HepG2 (cell line): ENCODE data around the gene RPL27A. TPM values are rescaled to one million over a fixed set of nuclear protein-coding genes. Genes with fewer than 3 reads are reported as not detected.

ENCODE experiments used
- CCAR2 ChIP-seq: fragments of 200-400 bp; formaldehyde crosslinking; optimal IDR thresholded peaks from 2 replicates; pipeline ENCODE3; 2018; ENCODE audit warnings: low read depth, mild to moderate bottlenecking, low read length, moderate library complexity
- CTCF ChIP-seq: sonication (generic); formaldehyde crosslinking; IDR thresholded peaks from 2 replicates; pipeline ENCODE4 v1.5.0; 2020; ENCODE audit warnings: mild to moderate bottlenecking, missing genetic modification reagents, moderate library complexity
- GPBP1L1 ChIP-seq: sonication (generic); formaldehyde crosslinking; IDR thresholded peaks from 2 replicates; pipeline ENCODE4 v1.5.0; 2020; ENCODE audit warnings: mild to moderate bottlenecking, missing genetic modification reagents
- HNRNPH1 ChIP-seq: fragments of 200-400 bp; formaldehyde crosslinking; optimal IDR thresholded peaks from 2 replicates; pipeline ENCODE3; 2017; ENCODE audit warnings: mild to moderate bottlenecking, low read depth, low read length
- JUN ChIP-seq: sonication (generic); formaldehyde crosslinking; IDR thresholded peaks from 2 replicates; pipeline ENCODE4 v1.4.0; 2020; ENCODE audit warnings: mild to moderate bottlenecking, missing genetic modification reagents
- KLF11 ChIP-seq: IDR thresholded peaks from 2 replicates; pipeline ENCODE4 v1.6.1; 2016; ENCODE audit warnings: missing compliant biosample characterization
- KLF13 ChIP-seq: sonication (generic); formaldehyde crosslinking; IDR thresholded peaks from 2 replicates; pipeline ENCODE4 v1.4.0; 2020; ENCODE audit warnings: mild to moderate bottlenecking, missing genetic modification reagents
- NFE2L2 ChIP-seq: fragments of 150-350 bp; IDR thresholded peaks from 2 replicates; pipeline ENCODE4 v1.6.1; 2014; ENCODE audit warnings: low read length
- ONECUT2 ChIP-seq: sonication (generic); formaldehyde crosslinking; IDR thresholded peaks from 2 replicates; pipeline ENCODE4 v1.4.0; 2020; ENCODE audit warnings: missing genetic modification reagents
- PBX3 ChIP-seq: sonication (generic); formaldehyde crosslinking; IDR thresholded peaks from 2 replicates; pipeline ENCODE4 v1.8.1; 2023; ENCODE audit warnings: missing genetic modification reagents, inconsistent platforms, borderline replicate concordance
- PHF21A ChIP-seq: sonication (generic); formaldehyde crosslinking; IDR thresholded peaks from 2 replicates; pipeline ENCODE4 v1.5.0; 2020; ENCODE audit warnings: mild to moderate bottlenecking, missing genetic modification reagents
- SALL1 ChIP-seq: sonication (generic); formaldehyde crosslinking; IDR thresholded peaks from 2 replicates; pipeline ENCODE4 v1.8.0; 2022; ENCODE audit warnings: mild to moderate bottlenecking, missing genetic modification reagents
- SNAPC5 ChIP-seq: sonication (generic); formaldehyde crosslinking; IDR thresholded peaks from 2 replicates; pipeline ENCODE4 v1.8.1; 2023; ENCODE audit warnings: mild to moderate bottlenecking, missing genetic modification reagents, borderline replicate concordance
- TARDBP ChIP-seq: sonication (generic); formaldehyde crosslinking; IDR thresholded peaks from 2 replicates; pipeline ENCODE4 v1.8.0; 2022; ENCODE audit warnings: mild to moderate bottlenecking, missing genetic modification reagents
- TEAD3 ChIP-seq: optimal IDR thresholded peaks from 2 replicates; pipeline ENCODE3; 2016; ENCODE audit warnings: borderline replicate concordance
- WIZ ChIP-seq: sonication (generic); formaldehyde crosslinking; IDR thresholded peaks from 2 replicates; pipeline ENCODE4 v1.5.1; 2020; ENCODE audit warnings: mild to moderate bottlenecking, missing genetic modification reagents
- ZC3H4 ChIP-seq: sonication (generic); formaldehyde crosslinking; IDR thresholded peaks from 2 replicates; pipeline ENCODE4 v1.4.0; 2020; ENCODE audit warnings: missing genetic modification reagents, borderline replicate concordance
- ZNF101 ChIP-seq: sonication (generic); formaldehyde crosslinking; IDR thresholded peaks from 2 replicates; pipeline ENCODE4 v1.4.0; 2020; ENCODE audit warnings: mild to moderate bottlenecking, low read depth, missing genetic modification reagents, borderline replicate concordance
- ZNF281 ChIP-seq: sonication (generic); formaldehyde crosslinking; IDR thresholded peaks from 2 replicates; pipeline ENCODE4 v1.4.0; 2020; ENCODE audit warnings: missing genetic modification reagents, borderline replicate concordance
- ZNF33A ChIP-seq: sonication (generic); formaldehyde crosslinking; IDR thresholded peaks from 2 replicates; pipeline ENCODE4 v1.5.1; 2020; ENCODE audit warnings: missing genetic modification reagents, mild to moderate bottlenecking, moderate library complexity, borderline replicate concordance
- ZNF703 ChIP-seq: sonication (generic); formaldehyde crosslinking; IDR thresholded peaks from 2 replicates; pipeline ENCODE4 v1.5.1; 2020; ENCODE audit warnings: missing genetic modification reagents, mild to moderate bottlenecking, moderate library complexity, borderline replicate concordance
- polyA plus RNA-seq, 8 experiments: library from polyadenylated mRNA; depleted of rRNA in 3 of 8; stranded (reverse) in 7 of 8; unstranded in 1 of 8; fragments of >200 nt; fragmentation: Illumina TruSeq in 4 of 8; extraction: Trizol in 4 of 8; gene quantifications; 2 replicates each; pipeline versions ENCODE4 v1.2.1 to v1.2.3, GENCODE V29; 2011 to 2016; ENCODE audit warnings: low read depth in 4 of 8, missing spikeins in 1 of 8, mixed read lengths in 1 of 8; ENCODE audit not compliant: insufficient read depth in 1 of 8
- total RNA-seq, 5 experiments: library from RNA; depleted of rRNA; stranded (reverse); fragments of >200 nt; fragmentation: Illumina TruSeq; extraction: Trizol; gene quantifications; 2 replicates each; pipeline ENCODE4 v1.2.3, GENCODE V29; 2016; ENCODE audit warnings: low read depth in 1 of 5

The RPL27A gene
- total and polyA plus RNA-seq, 2 of the 13 experiments (the other 11 are each of a cell fraction or from before 2014, with no cell fraction given): 1,531 to 2,153 TPM

- TF ChIP-seq ZNF281 (no peak), WIZ (CRISPR knock-in tag) (peak; percentile 77), KLF13 (CRISPR knock-in tag) (no peak), ONECUT2 (CRISPR knock-in tag) (no peak; the same call in 1 of the 2 replicates), NFE2L2 (no peak), PHF21A (CRISPR knock-in tag) (peak; percentile 75; the same call in 1 of the 2 replicates), CCAR2 (no peak), ZC3H4 (CRISPR knock-in tag) (peak; percentile 65; the same call in 1 of the 2 replicates), TEAD3 (CRISPR knock-in tag) (peak; percentile 56), HNRNPH1 (no peak), ZNF33A (CRISPR knock-in tag) (no peak), PBX3 (CRISPR knock-in tag) (no peak), ZNF703 (CRISPR knock-in tag) (no peak; the same call in 1 of the 2 replicates), CTCF (CRISPR knock-in tag) (peak; percentile 26), JUN (CRISPR knock-in tag) (no peak), KLF11 (peak; percentile 73), TARDBP (CRISPR knock-in tag) (peak; percentile 16; the same call in 1 of the 2 replicates), SALL1 (CRISPR knock-in tag) (peak; percentile 63; the same call in 1 of the 2 replicates), GPBP1L1 (no peak), ZNF101 (CRISPR knock-in tag) (0 out of 2 replicates have a peak, but pooled peaks have one; percentile 71), SNAPC5 (CRISPR knock-in tag) (no peak)
These were observed at the start of gene RPL27A, which contains the start of gene TRIM66 (continued) for GRCh38 chr11:8682303-8683114.
